Activated T-cell treated with anti-CD3 and anti-CD28 coated beads for 48 hours (primary cell): ENCODE measurements around the gene HOXB6.

ENCODE experiments used
- DNase-seq: peaks from one replicate; pipeline ENCODE4 v3.0.0-alpha.2; 2020; ENCODE audit warnings: low read depth

HOXB6 gene

DNA sequence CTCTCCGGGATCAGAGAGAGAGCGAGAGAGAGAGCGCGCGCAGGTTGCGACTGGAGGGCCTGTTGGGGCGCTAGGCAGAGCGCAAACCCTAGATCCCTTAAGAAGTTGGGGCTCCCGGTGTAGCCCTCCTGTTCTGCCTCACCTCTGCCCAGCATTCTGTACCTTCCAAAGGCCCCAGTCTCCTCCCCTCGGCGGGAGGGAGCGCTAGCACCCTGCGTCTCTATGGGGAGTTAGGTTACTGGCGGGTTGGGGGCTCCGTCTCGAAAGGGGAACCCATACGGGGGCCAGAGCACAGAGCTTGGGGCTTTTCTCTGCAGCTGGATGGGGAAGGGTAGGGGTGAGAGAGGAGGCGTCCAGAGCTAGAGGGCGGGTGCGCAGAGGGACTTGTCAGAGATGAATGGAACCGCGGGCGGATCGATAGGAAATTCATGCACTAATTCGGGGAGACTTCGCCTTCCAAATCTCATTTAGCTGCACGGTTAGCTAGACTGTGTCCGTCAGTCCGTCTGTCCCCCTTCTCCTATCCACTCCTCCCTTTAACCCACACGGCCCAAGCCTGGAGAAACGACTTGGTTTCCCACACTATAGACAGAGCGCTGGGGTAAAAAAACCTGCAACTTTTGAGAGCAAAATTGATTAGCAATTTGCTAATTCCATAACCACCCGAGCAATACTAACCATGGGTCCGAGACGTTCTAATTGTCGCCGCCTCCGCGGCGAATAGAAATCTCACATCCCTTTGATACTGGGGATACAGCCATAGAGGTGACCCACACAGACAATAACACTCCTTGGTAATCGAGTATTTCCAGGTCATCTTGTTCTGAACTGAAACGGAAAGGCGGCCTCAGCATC lies 25.9 kb downstream of the HOXB6 start:
- DNase-seq, result no peak

DNA sequence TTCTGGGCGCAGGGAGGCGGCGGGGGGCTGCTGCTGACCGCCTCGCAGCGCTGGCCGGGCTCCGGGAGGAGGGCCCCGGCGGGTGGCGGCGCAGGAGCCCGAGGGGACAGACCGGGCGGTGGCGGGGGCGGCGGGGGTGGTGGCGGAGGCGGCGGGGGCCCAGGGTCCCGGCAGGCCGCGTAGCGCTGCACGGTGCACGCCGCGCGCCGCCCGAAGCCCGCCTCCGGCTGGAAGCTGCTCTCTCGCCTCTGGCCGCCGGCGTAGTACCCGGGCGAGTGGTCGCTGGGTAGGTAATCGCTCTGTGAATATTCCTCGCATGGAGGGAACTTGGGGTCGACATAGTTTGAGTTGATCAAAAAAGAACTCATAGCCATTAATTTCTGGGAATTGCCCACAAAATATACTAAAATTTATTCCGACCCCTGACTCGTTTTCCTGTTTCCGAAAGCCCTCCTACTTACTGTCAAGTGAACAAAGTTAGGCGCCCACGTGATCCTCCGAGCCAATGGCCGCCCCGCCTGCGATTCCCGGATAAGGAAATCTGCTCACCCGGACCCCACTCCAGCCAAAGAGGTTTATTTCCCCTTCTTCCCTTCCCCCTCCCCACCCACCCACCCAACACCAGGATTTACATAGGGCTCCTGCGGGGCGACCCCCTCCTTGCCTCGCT lies 26.7 kb downstream of the HOXB6 start, which contains the start of gene HOXB4:
HOXB4 (minus strand) TSS at position 405 of the 670 bp plus-strand sequence; CDS start at position 374, 31 bp downstream.
- no peak for DNase-seq

DNA sequence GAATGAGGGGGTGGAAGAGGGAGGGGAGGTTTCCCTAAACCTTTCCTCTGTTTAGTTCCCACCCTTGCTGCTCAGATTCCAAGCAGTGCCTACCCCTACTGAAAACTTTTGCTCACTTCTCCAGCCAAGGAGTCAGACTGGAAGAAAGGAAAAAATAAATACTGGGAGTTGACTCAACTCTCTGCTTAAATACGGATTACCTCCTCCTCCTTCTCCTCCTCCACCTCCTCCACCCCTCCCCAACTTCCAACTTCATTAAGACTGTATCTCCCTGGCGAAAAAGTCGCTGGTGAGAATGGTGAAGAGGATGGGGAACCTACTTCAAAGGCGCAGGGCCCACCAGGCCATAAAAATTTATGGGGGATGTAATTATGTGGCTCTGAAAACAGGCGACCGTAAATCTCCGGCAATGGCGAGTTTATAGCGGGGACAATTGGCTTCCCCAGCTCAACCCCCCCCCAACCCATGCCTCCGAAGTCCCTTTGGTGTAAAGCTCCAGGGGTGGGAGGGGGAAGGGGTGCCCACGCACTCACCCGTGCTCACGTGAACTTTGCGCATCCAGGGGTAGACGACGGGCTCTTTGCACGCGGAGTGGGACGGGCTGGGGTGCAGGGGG lies 27.3 kb downstream of the HOXB6 start:
- DNase-seq, result no peak

DNA sequence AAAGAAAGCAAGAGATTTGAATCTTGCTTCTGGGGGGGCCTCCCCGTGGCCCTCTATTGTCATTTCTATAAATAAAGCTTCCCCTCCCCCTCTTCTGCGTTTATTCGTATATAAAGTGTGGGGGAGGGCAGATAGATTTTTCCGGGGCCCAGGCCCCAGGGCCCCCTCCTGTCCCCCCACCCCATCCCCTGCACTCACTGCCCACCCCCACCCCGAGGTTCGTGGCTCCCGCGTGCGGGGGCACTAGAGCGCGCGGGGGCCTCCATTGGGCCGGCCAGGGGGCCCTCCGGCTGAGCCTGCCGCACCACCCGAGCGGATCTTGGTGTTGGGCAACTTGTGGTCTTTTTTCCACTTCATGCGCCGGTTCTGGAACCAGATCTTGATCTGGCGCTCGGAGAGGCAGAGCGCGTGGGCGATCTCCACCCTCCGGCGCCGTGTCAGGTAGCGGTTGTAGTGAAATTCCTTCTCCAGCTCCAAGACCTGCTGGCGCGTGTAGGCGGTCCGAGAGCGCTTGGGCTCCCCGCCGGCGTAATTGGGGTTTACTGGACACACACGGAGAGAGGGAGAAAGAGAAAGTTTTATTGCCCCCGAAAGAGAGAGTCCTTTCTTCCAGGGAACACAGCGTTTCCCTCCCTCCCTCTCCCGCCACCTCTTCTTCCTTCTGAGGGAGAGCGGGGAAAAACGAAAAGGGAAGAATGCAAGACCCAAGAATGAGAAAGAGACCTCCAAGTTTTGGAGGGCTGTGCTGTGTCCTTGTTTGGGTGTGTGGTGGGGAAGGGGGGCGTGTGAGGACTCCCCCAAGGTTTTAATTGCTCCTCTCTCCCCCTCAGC lies 28.1 kb downstream of the HOXB6 start:
- DNase-seq, result no peak

DNA sequence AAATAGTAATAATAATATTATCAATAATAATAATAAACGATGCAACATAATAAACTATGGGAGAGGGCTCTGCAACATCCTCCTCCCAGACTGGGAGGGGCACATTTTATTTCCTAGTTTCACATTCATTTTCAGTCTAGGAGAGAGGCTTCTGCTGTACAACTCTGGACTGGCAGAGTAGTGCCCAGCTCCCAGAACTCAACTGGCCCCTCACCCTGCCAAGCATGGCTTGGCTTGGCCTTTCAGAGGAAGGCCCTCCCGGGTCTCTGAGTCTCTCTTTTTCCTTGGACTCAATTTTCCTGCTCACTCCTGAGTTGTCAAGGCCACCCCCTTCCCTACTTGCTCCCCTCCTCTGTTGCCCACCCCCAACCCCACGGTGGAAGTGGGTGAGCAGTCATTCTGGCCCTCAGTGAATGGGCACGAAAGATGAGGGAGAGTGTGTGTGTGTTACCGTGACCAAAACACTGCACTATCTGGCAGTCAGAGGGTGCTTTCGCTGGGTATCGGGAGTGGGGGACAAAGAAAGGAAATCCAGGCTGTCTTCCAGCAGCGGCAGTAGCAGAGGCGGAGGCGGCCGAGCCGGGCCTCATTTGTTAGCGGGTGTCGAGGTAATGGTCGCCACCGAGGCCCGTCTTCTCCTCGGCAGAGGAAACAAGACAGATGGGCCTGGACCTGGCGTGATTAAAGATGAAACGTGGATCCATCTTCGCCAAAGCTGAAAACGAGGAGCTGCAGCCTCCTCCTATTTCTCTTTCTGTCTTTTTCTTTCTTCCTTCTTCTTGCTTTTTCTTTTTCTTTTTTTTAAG lies 28.9 kb downstream of the HOXB6 start:
- no peak for DNase-seq

DNA sequence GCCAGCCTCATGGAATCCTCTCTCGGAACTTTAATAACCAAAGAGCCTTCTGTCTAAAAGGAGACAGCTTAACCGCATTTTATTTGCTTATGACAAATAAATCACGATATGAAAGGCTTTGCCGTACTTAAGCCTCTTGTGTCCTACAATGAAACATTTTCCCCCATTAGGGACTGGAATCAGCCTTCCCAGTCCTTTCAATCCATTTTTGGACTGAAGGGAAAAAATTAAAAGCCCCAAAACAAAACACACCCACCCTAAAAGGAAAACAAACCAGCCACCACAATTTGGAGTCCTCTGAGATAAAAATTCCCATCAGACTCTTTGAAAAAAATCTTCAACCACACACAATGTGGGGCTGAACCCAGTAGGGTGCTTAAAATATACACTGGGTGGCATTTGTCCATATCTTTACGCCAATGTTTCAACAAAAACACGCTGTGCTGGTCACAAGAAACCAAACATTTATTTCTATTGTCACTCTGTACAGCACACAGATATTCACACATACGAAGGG lies 29.7 kb downstream of the HOXB6 start:
- no peak for DNase-seq

DNA sequence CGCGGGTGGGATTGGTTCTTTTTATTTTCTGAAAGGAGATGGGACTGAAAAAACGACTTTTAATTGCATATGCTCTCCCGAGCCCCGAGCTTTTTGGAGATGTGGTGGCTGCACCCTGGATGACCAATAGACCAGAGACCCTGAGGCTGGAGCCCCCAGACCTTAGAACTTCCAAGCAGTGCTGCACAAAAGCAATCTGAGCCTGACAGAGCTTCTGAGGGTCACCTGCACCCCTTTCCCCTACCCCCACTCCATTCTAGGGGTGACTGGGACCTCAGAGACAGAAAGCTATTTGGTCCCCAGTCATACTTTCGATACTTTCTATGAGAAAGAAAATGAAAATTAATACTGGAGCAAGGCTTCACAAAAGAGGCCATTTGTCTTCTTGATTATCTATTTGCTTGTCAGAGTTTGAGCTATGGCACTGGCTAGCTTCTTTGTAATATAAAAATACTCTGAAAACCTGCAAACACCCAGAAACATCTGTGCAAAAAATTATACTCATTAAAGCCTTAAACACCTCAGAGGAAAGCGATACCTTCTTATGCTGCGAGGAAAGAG lies 30.2 kb downstream of the HOXB6 start:
- no peak for DNase-seq

DNA sequence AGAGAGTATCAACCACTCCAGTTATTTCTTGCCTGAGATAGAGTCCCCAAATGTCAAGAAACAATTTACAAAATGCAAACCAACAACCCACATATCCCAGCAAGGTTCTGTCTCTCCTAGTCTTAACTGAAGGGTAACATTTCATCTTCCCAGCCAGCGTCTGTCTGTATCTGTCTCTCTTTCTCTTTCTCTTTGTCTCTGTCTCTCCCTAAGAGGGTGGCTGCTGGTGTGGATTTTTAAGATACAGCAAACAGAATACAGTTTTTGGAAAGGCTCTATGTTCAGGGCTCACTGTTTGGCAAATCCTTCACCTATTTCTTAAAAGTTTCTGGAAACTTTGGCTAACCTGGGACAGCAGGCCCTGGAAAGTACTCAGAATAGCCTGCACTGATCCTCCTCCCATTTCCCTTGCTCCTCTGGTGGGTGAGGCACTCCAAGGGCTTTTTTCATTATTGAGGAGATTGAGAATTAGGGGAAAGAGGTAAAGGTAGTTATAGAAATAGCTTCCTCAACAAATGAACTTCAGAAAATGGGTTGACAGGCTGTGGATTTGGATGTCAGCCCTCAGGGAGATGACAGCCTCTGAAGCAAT lies 32.9 kb downstream of the HOXB6 start:
- no peak for DNase-seq

DNA sequence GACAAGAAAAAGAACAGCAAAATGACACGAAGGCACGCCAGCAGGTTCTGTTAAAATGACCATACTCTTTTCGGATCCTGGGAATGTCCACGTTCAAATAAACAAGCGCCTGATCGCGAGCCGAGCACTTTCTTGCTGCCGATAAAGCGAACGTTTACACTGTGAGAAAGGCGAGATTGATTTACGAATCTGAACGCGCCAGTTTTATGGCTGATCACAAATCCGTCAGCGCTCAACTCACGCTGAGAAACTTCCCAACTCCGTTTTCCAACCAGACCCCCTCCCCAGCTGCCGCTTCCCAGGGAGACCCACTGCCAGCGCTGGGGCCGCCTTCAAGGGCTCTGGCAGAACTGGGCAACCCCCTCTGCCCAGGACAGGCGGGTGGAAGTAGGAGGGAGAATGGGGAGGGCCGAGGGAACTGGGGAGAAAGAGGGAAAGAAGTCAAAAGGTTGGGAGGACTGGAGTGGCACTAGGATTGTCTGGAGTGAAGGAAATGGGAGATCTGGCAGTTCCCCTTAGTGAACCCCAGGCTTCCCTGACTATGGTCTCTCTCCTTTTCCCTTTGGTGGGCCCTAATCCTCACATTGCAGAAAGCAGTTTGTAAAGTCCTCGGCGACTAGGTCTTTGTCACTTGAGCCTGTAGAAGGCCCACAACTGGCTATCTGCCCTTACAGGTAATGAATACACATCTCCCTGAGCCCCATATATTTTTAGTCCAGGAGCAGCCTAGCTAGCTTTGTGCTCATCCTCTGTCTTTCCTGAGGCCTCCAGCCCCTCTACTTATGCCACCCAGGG lies 33.6 kb downstream of the HOXB6 start:
- no peak for DNase-seq

DNA sequence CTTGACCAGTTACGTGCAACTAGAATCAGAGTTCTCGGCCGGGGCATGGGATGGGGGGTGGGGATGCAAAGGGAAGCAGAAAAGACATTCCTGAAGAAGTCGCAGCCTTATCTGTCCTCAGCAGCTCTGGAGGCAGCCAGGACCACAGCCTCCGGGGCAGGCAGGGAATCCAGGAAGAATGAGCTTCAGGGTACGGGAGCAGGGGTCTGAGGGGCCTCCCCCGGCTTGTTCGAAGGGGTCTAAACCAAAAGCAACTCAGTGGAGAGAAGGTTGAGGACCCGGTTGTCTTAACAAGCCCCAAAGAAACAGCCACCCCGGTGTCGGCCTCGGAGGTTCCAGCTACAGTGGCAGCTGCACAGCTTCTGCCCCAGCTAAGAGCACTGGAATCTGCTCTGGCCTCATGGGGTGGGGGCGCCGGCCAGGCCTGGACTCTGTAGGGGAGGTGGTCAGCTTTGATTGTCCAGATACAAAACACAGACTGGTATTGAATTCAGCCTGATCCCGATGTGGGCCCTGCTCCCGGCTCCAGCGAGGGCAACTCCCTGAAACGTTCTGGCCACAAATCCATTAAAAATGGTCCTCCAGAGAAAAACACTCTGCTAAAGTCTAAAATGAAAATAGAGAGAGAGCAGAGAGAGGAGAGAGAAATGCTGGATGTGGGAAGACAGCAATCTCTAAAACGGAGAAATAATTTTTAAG lies 34.3 kb downstream of the HOXB6 start:
- DNase-seq, result no peak

DNA sequence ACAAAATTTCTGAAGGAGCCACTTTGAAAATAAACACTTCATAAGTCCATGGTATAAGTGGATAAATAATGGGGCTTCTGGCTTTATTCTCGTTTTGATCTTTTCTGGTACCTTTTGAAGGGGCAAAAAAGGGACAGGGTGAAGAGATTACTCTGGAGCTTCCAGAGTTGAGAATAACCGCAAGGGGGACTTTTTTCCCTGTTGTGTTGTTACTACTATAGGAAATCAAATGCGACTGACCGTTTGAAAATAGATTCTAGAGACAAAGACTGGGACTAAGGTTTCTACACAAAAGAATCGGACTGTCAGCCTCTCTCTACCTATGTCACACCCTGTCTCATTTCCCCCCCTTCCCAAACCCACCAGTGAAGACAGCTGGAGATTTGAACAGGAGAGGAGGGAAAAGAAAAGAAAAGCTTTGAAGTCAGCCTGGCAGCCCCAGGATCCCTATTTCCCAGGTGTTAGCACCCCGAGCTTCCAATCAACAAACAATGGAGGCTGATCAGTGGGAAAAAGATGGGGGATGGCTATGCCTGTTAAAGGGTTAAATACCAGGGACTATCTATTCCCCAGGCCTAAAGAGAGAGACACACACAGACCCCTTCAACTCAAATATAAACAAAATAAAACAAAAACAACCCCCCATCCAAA lies 35.0 kb downstream of the HOXB6 start:
- DNase-seq, result no peak

DNA sequence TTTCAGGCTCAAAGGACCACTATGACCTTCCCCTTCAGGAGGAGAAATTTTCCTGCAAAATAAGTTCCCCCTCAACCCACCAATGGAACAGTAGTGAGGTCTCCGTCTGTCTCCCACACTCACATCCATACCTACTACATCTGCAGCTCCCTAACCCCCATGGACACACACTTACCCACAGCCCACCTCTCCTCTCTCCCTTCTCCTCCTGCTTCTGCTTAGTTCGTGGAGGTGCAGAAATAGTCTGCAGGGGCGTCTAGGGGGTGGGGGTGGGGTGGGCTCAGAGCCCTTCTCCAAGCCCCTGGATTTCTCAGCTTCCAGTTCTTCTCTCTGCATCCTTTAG lies 35.6 kb downstream of the HOXB6 start:
- no peak for DNase-seq

DNA sequence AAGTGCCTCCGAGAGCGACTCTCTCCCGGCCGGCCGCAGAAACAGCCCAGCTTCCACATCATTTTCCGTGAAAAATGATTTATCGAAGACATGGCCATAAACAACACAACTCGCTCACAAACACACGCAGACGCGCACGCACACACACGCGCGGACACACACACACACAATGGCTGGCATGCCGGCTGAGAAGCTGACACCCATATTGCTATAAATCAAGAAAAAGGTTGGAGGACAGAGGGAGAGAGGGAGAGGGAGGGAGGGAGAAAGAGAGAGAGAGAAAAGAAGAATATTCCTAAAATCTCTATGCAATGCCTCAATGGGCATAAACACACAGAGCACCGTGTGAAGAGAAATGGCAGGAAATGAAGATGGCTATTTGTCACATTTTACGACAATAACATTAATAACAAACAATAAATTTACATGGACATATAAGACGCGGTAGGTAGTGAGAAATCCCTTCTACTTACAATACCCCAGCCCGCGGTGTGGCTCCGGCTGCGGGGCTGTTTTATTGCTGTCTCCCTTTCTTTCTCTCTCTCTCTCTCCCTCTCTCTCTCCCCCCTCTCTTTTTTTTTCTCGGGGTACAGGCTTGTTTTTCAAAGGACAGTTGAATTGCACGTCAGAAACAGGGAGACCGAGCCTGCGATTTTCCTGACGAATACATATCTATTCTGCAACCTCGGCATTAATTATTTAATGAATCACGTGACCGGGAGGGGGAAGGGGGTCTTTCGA lies 36.1 kb downstream of the HOXB6 start:
- no peak for DNase-seq

DNA sequence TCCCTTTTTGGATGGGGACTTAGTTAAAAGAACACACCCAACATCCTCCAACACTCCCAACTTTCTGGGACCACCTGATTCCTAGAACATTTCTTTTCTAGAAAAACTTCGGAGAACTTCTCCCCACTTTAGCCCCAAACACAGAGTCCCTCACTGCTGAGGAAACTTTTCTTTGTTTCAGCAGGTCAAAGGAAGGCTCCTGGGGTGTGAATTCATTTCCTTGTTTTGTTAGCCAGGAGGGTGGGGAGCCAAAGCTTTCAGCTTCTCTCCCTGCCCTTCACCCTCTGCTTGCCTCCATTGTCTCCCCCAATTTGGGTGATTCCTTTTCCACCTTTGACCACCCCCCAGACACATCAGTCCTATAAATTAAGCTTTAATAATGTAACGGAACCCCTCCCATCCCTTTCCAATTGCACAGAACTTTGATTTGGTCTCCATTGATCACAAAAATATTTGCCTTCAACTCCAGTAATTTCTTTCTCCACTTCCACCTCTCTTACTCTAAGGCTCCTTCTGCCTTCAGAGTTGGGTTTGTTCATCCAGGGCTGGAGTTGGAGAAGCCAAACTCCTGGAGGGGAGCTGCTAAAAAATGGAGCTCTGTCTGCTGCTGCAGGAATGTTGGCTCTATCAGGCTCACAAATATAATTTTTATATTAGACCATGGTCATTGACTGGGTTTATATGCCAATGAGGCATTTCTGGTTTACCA lies 37.0 kb downstream of the HOXB6 start:
- DNase-seq, result no peak

DNA sequence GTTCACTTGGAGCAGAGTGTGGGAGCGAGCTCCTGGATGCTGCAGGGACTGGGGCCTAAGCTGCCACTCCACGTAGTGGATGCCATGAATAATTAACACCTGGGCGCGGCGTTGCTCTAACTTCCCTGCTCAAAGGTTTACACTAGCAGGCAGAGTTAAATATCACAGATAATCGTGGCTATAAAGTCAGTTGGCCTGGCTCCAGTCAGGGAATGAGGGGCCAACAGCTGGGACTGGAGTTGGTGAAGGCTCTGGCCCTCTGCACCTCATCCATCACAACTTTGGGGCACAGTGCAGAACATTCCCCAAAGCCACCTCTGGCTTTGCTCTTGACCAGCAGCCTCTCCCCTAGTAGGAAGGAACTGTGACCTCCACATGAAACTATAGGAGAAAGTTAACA lies 37.6 kb downstream of the HOXB6 start:
- DNase-seq, result no peak

DNA sequence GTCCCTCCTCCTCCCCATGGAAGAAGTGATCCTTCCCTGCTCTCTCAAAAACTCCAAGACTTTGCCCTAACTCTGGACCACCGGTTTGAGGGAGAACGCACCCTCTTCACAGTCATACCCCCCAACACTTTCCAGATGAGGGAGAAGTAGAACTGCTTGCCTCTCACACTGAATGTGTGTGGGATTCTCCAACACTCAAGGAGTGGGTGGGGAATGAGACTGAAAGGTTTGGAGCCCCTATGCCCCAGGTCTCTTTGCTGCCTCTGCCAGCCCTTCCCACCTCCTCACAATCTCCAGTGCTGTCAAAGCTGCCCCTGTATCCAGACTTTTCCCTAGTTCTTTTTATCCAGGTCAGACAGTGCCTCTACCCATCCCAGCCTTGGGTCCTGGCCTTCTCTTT lies 38.1 kb downstream of the HOXB6 start:
- DNase-seq, result no peak
